Stimulated activated naive B cell treated with anti-CD40 and anti-IgM and Interleukin-4, amounts not matched to agents 10 μg/mL and 1 μg/mL and 100 μg/mL, for 72 hours (primary cell): ENCODE results near the gene MAML2.

ENCODE experiments used
- ATAC-seq, 2 donors: fragments of 150-1000 bp; cut with Tn5 transposase; replicated peaks; 2 replicates each; pipeline ENCODE4 v1.10.0; 2021; ENCODE audit warnings: moderate library complexity in 1 of 2
- DNase-seq: peaks from one replicate; pipeline ENCODE4 v3.0.0; 2021
- H3K27ac Mint-ChIP-seq: one replicate; pipeline ENCODE4 v1.8.0; 2022; ENCODE audit warnings: mild to moderate bottlenecking, mixed read lengths
- H3K27me3 Mint-ChIP-seq, 2 donors: one replicate each; pipeline ENCODE4 v1.8.0; 2022; ENCODE audit warnings: mixed read lengths in 2 of 2
- H3K36me3 Mint-ChIP-seq, 2 donors: one replicate each; pipeline ENCODE4 v1.8.0; 2022; ENCODE audit warnings: mixed read lengths in 2 of 2, mild to moderate bottlenecking in 1 of 2
- H3K4me1 Mint-ChIP-seq, 2 donors: one replicate each; pipeline ENCODE4 v1.8.0; 2022; ENCODE audit warnings: mixed read lengths in 2 of 2, mild to moderate bottlenecking in 1 of 2
- H3K4me3 Mint-ChIP-seq, 2 donors: one replicate each; pipeline ENCODE4 v1.8.0; 2022; ENCODE audit warnings: mild to moderate bottlenecking in 2 of 2, mixed read lengths in 2 of 2, moderate library complexity in 1 of 2
- H3K9me3 Mint-ChIP-seq, 2 donors: one replicate each; pipeline ENCODE4 v1.8.0; 2022; ENCODE audit warnings: mixed read lengths in 2 of 2, mild to moderate bottlenecking in 1 of 2

The MAML2 gene

GRCh38 chr11:96180341-96180740 lies 162.7 kb downstream of the MAML2 start:
- Mint-ChIP-seq H3K9me3 (no peaks in the 10 kb centered on the region), H3K27ac (peak overlapping the region; percentile 79), H3K4me1 (peaks cover 28 to 53% of the 10 kb centered on the region in 2 donors), H3K27me3 (no peaks in the 10 kb centered on the region), H3K4me3 (no peak overlapping the region), H3K36me3 (peaks cover 21 to 32% of the 10 kb centered on the region in 2 donors)
- DNase-seq (no peak), ATAC-seq (no peak)

GRCh38 chr11:96179905-96180304 lies 163.1 kb downstream of the MAML2 start:
- Mint-ChIP-seq H3K4me3 (no peak overlapping the region), H3K4me1 (peaks cover 24 to 48% of the 10 kb centered on the region in 2 donors)

GRCh38 chr11:96178887-96179279 lies 164.1 kb downstream of the MAML2 start:
- no peak for ATAC-seq
- Mint-ChIP-seq H3K27me3 (no peaks in the 10 kb centered on the region), H3K4me3 (no peak overlapping the region), H3K4me1 (peaks cover 21 to 50% of the 10 kb centered on the region in 2 donors), H3K27ac (no peak overlapping the region), H3K9me3 (no peaks in the 10 kb centered on the region), H3K36me3 (peaks cover 21 to 34% of the 10 kb centered on the region in 2 donors)
- no peak for DNase-seq

More at GRCh38 chr11:96179905-96180304, 163.1 kb downstream of the MAML2 start:
- H3K27me3 Mint-ChIP-seq: no peaks in the 10 kb centered on the region
- peaks cover 21 to 32% of the 10 kb centered on the region in 2 donors for H3K36me3 Mint-ChIP-seq
- H3K9me3 Mint-ChIP-seq: no peaks in the 10 kb centered on the region
- DNase-seq (no peak), ATAC-seq (peak in 1 of 2 donors; percentile 46)
- peak overlapping the region; percentile 79 for H3K27ac Mint-ChIP-seq

- H3K4me1 Mint-ChIP-seq: peaks cover 27 to 57% of the 10 kb centered on the region in 2 donors
- peaks cover 5% of the 10 kb centered on the region in 2 donors for H3K9me3 Mint-ChIP-seq
- no peaks in the 10 kb centered on the region for H3K27me3 Mint-ChIP-seq
- no peak overlapping the region for H3K4me3 Mint-ChIP-seq
- no peak overlapping the region for H3K27ac Mint-ChIP-seq
- DNase-seq (no peak), ATAC-seq (no peak)
- peaks cover 28 to 41% of the 10 kb centered on the region in 2 donors for H3K36me3 Mint-ChIP-seq
These were observed 164.7 kb downstream of the MAML2 start for GRCh38 chr11:96178049-96178886.

- Mint-ChIP-seq H3K4me1 (peaks cover 33 to 59% of the 10 kb centered on the region in 2 donors), H3K27me3 (no peaks in the 10 kb centered on the region), H3K9me3 (peaks cover 6 to 10% of the 10 kb centered on the region in 2 donors), H3K36me3 (peaks cover 33 to 46% of the 10 kb centered on the region in 2 donors), H3K4me3 (no peak overlapping the region), H3K27ac (no peak overlapping the region)
- ATAC-seq (no peak), DNase-seq (no peak)
These were observed 165.8 kb downstream of the MAML2 start for GRCh38 chr11:96177146-96177545.

- Mint-ChIP-seq H3K9me3 (peaks cover 6 to 10% of the 10 kb centered on the region in 2 donors), H3K27me3 (no peaks in the 10 kb centered on the region), H3K36me3 (peaks cover 25 to 43% of the 10 kb centered on the region in 2 donors), H3K27ac (peak overlapping the region; percentile 89), H3K4me1 (peaks cover 28 to 41% of the 10 kb centered on the region in 2 donors), H3K4me3 (no peak overlapping the region)
- DNase-seq (no peak), ATAC-seq (no peak)
These were observed 169.1 kb downstream of the MAML2 start for GRCh38 chr11:96173906-96174305.

- no peak for DNase-seq
- H3K36me3 Mint-ChIP-seq: peaks cover 22 to 43% of the 10 kb centered on the region in 2 donors
- peak overlapping the region; percentile 89 for H3K27ac Mint-ChIP-seq
- ATAC-seq: peak in 1 of 2 donors; percentile 49
- no peaks in the 10 kb centered on the region for H3K27me3 Mint-ChIP-seq
- no peak overlapping the region for H3K4me3 Mint-ChIP-seq
- peaks cover 28 to 39% of the 10 kb centered on the region in 2 donors for H3K4me1 Mint-ChIP-seq
- H3K9me3 Mint-ChIP-seq: peaks cover 6 to 10% of the 10 kb centered on the region in 2 donors
These were observed 169.6 kb downstream of the MAML2 start for GRCh38 chr11:96173422-96173821.

- no peak overlapping the region for H3K4me3 Mint-ChIP-seq
- peaks cover 6 to 10% of the 10 kb centered on the region in 2 donors for H3K9me3 Mint-ChIP-seq
- peaks cover 17 to 37% of the 10 kb centered on the region in 2 donors for H3K36me3 Mint-ChIP-seq
- ATAC-seq (no peak), DNase-seq (no peak)
- peaks cover 23 to 39% of the 10 kb centered on the region in 2 donors for H3K4me1 Mint-ChIP-seq
- H3K27me3 Mint-ChIP-seq: no peaks in the 10 kb centered on the region
- H3K27ac Mint-ChIP-seq: no peak overlapping the region
These were observed 170.4 kb downstream of the MAML2 start for GRCh38 chr11:96172604-96173003.

GRCh38 chr11:96169250-96169649 lies 173.7 kb downstream of the MAML2 start:
- peak overlapping the region; percentile 70 for H3K27ac Mint-ChIP-seq
- no peaks in the 10 kb centered on the region for H3K27me3 Mint-ChIP-seq
- peaks cover 17 to 31% of the 10 kb centered on the region in 2 donors for H3K36me3 Mint-ChIP-seq
- H3K9me3 Mint-ChIP-seq: peaks cover 6 to 10% of the 10 kb centered on the region in 2 donors
- no peak for DNase-seq
- peaks cover 38 to 60% of the 10 kb centered on the region in 2 donors for H3K4me1 Mint-ChIP-seq
- no peak for ATAC-seq
- H3K4me3 Mint-ChIP-seq: peak overlapping the region; percentile 15 to 22

GRCh38 chr11:96168623-96169022 lies 174.4 kb downstream of the MAML2 start:
- no peaks in the 10 kb centered on the region for H3K27me3 Mint-ChIP-seq

GRCh38 chr11:96167787-96168186 lies 175.2 kb downstream of the MAML2 start:
- Mint-ChIP-seq H3K36me3 (peaks cover 9 to 23% of the 10 kb centered on the region in 2 donors), H3K4me1 (peaks cover 26 to 53% of the 10 kb centered on the region in 2 donors), H3K27ac (no peak overlapping the region), H3K9me3 (peaks cover 0 to 3% of the 10 kb centered on the region in 2 donors), H3K4me3 (no peak overlapping the region), H3K27me3 (no peaks in the 10 kb centered on the region)
- DNase-seq: no peak
- ATAC-seq: no peak

More at GRCh38 chr11:96168623-96169022, 174.4 kb downstream of the MAML2 start:
- peaks cover 15 to 26% of the 10 kb centered on the region in 2 donors for H3K36me3 Mint-ChIP-seq
- peaks cover 5 to 8% of the 10 kb centered on the region in 2 donors for H3K9me3 Mint-ChIP-seq
- DNase-seq: no peak
- peaks cover 35 to 57% of the 10 kb centered on the region in 2 donors for H3K4me1 Mint-ChIP-seq
- ATAC-seq: peak; percentile 87 to 89
- H3K27ac Mint-ChIP-seq: peak overlapping the region; percentile 52
- H3K4me3 Mint-ChIP-seq: no peak overlapping the region

- Mint-ChIP-seq H3K27me3 (no peaks in the 10 kb centered on the region), H3K36me3 (peaks cover 9 to 22% of the 10 kb centered on the region in 2 donors), H3K4me3 (no peak overlapping the region), H3K9me3 (peaks cover 0 to 3% of the 10 kb centered on the region in 2 donors), H3K27ac (no peak overlapping the region), H3K4me1 (peaks cover 26 to 51% of the 10 kb centered on the region in 2 donors)
- no peak for ATAC-seq
- DNase-seq: no peak
These were observed 175.7 kb downstream of the MAML2 start for GRCh38 chr11:96167203-96167758.

- Mint-ChIP-seq H3K4me3 (no peak overlapping the region), H3K27ac (no peak overlapping the region)
- ATAC-seq: no peak
These were observed 180.0 kb downstream of the MAML2 start for GRCh38 chr11:96162816-96163499.

More at GRCh38 chr11:96162816-96163499, 180.0 kb downstream of the MAML2 start:
- peaks cover 19 to 44% of the 10 kb centered on the region in 2 donors for H3K4me1 Mint-ChIP-seq
- peaks cover 0 to 3% of the 10 kb centered on the region in 2 donors for H3K9me3 Mint-ChIP-seq
- peaks cover 5 to 10% of the 10 kb centered on the region in 2 donors for H3K36me3 Mint-ChIP-seq
- no peaks in the 10 kb centered on the region for H3K27me3 Mint-ChIP-seq
- DNase-seq: no peak
